Measurements from ENCODE around the gene TMC8.

DNA sequence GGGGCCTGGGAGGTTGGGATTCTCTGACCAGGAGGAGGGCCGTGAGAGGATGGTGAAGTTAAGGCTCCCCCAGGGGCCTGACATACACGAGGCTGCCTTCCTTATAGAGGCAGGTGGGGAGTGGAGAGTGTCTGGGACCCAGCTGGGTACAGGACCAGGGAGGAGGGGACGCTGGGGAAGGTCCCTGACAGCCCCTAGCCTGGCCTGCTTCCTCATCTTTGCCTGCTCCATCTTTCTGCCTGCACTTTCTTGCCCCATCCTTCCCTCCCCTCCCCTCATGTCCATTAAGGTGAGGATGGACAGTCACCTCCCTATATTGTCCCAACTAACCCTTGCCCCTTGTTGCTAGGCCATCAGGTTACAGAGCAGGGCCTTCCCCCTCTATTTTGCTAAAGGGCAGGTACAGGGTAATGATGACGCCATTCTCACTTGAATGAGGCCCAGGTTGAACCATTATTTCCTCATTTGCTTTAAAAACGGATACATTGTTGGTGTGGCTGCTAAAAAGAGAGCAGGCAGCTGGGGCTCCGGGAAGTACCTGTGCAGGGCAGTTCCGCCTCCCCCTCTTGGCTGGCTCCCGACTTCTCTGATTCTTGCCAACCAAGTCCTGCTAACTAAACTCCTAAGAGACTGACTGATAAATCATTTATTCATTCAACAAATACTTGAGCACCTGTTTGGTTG is 16.9 kb downstream of the TMC8 start:
- no peak for TF ChIP-seq POLR2A (IDR thresholded peaks at IDR 0.05; ENCODE audit: low read depth)
- TF ChIP-seq EP300 (IDR thresholded peaks at IDR 0.05), result no peak

Data from esophagus muscularis mucosa (tissue), 2 donors.